HUES6 (cell line): ENCODE data around the gene ANXA11.
"Not testable (repeated sequence)": the region's sequence is repeated elsewhere in the genome, so short reads cannot be mapped to it uniquely, and the experiment has no call there.

Source experiments
- H3K27ac ChIP-seq: 2 replicates; pipeline ENCODE4 v1.7.0; 2013; ENCODE audit warnings: low read depth, mild to moderate bottlenecking, low read length, inconsistent platforms
- H3K27me3 ChIP-seq: 2 replicates; pipeline ENCODE4 v1.6.1; 2013; ENCODE audit warnings: low read length; ENCODE audit not compliant: control insufficient read depth, insufficient read depth
- H3K36me3 ChIP-seq: 2 replicates; pipeline ENCODE4 v1.6.1; 2013; ENCODE audit warnings: low read length; ENCODE audit not compliant: control insufficient read depth, insufficient read depth
- H3K4me1 ChIP-seq: 2 replicates; pipeline ENCODE4 v1.6.1; 2013; ENCODE audit warnings: low read length; ENCODE audit not compliant: control insufficient read depth, insufficient read depth
- H3K4me3 ChIP-seq: 2 replicates; pipeline ENCODE4 v1.5.1; 2013; ENCODE audit warnings: low read depth, low read length
- H3K9ac ChIP-seq: one replicate; pipeline ENCODE4 v1.6.1; 2013; ENCODE audit warnings: mild to moderate bottlenecking, low read length
- H3K9me3 ChIP-seq: 2 replicates; pipeline ENCODE4 v1.6.1; 2013; ENCODE audit warnings: low read depth, low read length; ENCODE audit not compliant: control insufficient read depth, insufficient read depth

Gene ANXA11

DNA sequence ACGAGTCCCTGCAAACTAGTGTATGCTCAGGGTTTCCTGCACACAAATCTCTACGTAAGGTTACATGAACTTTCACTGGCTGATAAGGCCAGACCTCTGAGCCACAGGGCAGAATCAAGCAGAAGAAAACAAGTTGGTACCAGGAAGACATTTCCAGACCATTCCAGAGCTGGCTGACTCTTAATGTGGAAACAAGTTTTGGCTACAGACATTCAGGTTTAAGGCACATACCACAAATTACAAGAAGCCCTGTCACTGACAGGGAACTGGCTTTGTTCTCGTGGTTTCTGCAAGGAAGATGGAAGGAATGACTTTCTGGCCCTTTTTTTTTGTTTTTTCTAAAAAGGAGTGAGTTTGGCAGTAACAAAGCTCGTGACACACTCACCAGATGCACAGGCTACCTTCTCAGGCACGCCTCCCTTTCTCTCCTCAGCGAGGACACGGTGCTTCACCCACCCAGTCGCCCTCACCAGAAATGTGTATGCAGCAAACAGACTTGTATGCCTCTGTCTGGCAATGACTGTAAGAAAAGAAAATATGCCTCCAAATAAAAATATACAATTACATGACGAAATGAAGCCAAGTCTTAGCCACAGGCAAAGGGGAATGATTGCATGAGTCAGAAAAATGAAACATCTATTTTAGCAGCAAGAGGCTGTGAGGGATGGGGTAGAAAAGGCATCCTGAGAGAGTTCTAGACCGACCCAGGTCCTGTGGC, 50.2 kb downstream of the ANXA11 start:
- H3K4me3 ChIP-seq = no peak overlapping the region
- H3K9me3 ChIP-seq = no peaks in the 10 kb centered on the region
- no peaks in the 10 kb centered on the region for H3K27me3 ChIP-seq
- H3K9ac ChIP-seq = no peak overlapping the region
- H3K27ac ChIP-seq = no peak overlapping the region
- peaks cover 53% of the 10 kb centered on the region for H3K36me3 ChIP-seq
- H3K4me1 ChIP-seq = peaks cover 9% of the 10 kb centered on the region; the same call in 1 of the 2 replicates

DNA sequence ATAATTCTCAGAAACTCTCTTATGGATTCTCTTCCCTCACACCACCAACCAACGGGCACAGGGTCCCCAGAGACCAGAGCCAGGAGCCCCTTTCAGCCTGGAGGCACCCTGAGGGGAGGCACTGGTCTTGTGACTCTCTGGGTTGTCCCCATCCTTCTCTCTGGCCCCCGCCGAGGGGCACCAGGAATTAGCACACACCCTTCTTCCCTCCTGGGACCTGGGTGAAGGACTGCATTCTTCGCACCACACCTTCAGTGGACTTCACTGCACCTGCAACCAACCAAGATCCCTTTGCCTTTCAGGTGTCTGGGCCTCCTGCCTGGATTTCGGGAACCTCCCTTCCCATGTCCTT, 50.7 kb downstream of the ANXA11 start:
- Histone ChIP-seq H3K9me3 (no peaks in the 10 kb centered on the region), H3K27ac (no peak overlapping the region), H3K4me1 (peaks cover 9% of the 10 kb centered on the region; the same call in 1 of the 2 replicates), H3K36me3 (peaks cover 54% of the 10 kb centered on the region), H3K27me3 (no peaks in the 10 kb centered on the region), H3K4me3 (no peak overlapping the region), H3K9ac (no peak overlapping the region)

DNA sequence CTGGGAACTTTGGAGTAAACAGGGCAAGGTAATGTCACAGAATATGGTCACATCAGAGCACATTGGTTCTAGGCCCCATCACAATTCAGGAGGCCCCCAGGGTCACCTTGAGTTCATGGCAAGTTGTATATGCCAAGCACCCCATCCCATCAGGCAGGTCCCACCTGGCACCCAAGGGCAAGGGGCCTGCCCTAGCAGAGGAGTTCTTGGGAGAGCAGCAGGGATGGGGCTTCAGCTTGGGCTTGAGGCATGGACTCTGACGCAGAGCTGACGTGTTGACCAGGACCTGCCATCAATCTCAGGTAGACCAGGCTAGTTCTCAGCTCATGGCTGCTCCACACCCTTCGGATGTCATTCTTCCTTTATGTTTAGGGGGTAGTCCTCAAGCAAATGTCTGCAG, 51.9 kb downstream of the ANXA11 start:
- Histone ChIP-seq H3K4me1 (peaks cover 4% of the 10 kb centered on the region; the same call in 1 of the 2 replicates), H3K36me3 (peaks cover 49% of the 10 kb centered on the region), H3K27ac (no peak overlapping the region), H3K27me3 (no peaks in the 10 kb centered on the region), H3K9me3 (peaks cover 5% of the 10 kb centered on the region; the same call in 1 of the 2 replicates), H3K4me3 (no peak overlapping the region), H3K9ac (no peak overlapping the region)

DNA sequence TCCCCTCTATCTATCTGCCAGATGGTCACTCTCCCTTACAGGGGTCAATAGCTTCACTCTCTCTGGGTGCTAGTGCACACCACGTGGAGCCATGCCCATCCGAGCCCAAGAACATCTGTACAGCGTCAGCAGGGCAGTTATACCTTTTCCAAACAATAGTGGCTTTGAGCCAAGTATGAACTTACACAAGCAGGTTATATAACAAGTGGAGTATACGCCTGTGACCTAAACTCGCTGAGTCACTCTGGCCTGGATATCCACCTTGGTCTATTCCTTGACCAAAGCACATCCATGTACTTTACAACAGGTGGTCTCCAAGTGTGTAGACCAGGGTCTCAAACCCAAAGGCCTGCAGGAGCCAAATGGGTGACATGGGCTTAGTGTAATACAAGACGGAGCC, 52.5 kb downstream of the ANXA11 start:
- Histone ChIP-seq H3K27ac (no peak overlapping the region), H3K4me3 (no peak overlapping the region), H3K9ac (no peak overlapping the region), H3K9me3 (peaks cover 5% of the 10 kb centered on the region; the same call in 1 of the 2 replicates), H3K4me1 (no peaks in the 10 kb centered on the region), H3K36me3 (peaks cover 42% of the 10 kb centered on the region), H3K27me3 (no peaks in the 10 kb centered on the region)

DNA sequence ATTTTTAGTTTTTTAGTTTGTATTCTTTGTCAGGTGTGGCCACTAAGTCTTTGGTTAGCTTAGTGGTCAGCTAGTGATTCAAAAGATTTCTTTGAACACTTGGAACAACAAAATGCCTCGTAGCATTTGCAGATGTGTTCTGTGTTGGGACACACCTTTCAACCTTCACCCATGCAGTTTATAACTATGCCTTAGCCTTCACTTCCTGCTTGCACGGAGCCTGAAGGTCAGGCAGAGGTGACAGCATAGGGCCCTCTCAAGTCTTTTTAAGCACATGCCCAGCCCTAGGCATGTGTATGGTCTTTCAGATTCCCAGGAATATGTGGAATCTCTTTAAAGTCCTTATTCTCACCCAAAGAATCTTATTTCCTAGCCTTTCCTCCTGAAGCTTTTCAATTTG, 55.2 kb downstream of the ANXA11 start:
- H3K36me3 ChIP-seq = peaks cover 20% of the 10 kb centered on the region
- H3K9me3 ChIP-seq = peaks cover 5% of the 10 kb centered on the region; the same call in 1 of the 2 replicates
- peaks cover 1% of the 10 kb centered on the region; the same call in 1 of the 2 replicates for H3K27me3 ChIP-seq
- H3K4me3 ChIP-seq = no peak overlapping the region
- H3K9ac ChIP-seq = no peak overlapping the region
- no peaks in the 10 kb centered on the region for H3K4me1 ChIP-seq
- no peak overlapping the region for H3K27ac ChIP-seq

DNA sequence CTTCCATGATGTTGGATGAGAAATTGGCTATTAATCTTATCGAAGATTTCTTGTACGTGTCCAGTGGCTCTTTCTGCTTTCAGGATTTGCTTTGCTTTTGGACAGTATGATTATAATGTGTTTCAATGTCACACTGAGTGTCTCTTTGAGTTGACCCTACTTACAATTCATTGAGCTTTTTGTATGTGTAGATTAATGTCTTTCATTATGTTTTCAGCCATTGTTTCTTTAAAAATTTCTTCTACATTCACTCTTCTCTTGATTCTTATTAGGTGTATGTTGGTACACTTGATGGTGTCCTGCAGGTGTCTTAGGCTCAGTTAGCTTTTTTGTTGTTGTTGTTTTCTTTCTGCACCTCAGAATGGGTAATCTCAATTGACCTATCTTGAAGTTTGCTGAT, 56.2 kb downstream of the ANXA11 start:
- Histone ChIP-seq H3K9ac (no peak overlapping the region), H3K4me1 (peaks cover under 1% of the 10 kb centered on the region; the same call in 1 of the 2 replicates), H3K36me3 (peaks cover 14% of the 10 kb centered on the region; the same call in 1 of the 2 replicates), H3K27ac (no peak overlapping the region), H3K4me3 (no peak overlapping the region), H3K27me3 (peaks cover 10% of the 10 kb centered on the region), H3K9me3 (peaks cover 5% of the 10 kb centered on the region; the same call in 1 of the 2 replicates)

DNA sequence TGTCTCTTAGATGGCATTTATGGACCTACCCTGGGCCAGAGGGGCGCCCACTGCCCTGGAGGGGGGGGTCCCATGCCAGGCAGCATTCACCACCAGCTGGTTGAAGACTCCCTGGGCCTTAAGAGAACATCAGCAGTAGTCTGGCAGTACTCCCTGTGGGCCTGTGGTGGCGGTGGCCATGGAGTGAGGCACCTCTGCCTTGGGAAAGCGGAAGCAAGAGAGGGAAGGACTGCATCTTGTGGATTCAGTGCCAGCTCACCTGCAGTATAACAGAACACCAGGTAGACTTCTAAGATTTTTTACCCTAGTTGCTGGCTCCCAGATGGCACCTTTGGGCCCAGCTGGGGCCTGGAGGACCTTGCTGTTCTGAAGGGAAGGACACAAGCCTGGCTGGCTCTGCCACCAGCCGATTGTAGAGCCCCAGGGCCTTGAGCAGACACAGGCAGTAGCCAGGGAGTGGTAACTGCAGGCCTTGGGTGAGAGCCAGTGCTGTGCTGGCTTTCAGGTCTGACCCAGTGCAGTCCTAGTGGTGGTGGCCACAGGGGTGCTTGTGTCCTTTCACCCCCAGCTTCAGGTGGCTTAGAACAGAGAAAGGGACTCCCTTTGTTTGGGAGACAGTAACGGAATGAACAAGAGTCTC, 57.1 kb downstream of the ANXA11 start:
- Histone ChIP-seq H3K36me3 (peaks cover 9% of the 10 kb centered on the region; the same call in 1 of the 2 replicates), H3K27me3 (peaks cover 14% of the 10 kb centered on the region), H3K27ac (no peak overlapping the region), H3K4me3 (no peak overlapping the region), H3K9ac (no peak overlapping the region), H3K9me3 (peaks cover 5% of the 10 kb centered on the region; the same call in 1 of the 2 replicates), H3K4me1 (peaks cover 4% of the 10 kb centered on the region; the same call in 1 of the 2 replicates)

DNA sequence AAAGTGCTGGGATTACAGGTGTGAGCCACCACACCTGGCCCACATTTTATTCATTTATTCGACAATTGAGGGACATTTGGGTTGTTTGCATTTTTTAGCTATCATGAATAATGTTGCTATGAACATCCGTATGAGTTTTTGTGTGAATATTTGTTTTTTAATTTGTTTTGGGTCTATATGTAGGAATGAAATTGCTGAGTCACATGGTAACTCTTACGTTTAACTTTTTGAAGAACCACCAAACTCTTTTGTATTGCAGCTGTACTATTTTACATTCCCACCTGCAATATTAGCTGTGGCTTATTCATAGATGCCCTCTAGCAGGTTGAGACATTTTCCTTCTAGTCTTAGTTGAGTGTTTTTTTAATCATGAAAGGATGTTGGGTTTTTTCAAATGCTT, 58.4 kb downstream of the ANXA11 start:
- no peak overlapping the region for H3K27ac ChIP-seq

DNA sequence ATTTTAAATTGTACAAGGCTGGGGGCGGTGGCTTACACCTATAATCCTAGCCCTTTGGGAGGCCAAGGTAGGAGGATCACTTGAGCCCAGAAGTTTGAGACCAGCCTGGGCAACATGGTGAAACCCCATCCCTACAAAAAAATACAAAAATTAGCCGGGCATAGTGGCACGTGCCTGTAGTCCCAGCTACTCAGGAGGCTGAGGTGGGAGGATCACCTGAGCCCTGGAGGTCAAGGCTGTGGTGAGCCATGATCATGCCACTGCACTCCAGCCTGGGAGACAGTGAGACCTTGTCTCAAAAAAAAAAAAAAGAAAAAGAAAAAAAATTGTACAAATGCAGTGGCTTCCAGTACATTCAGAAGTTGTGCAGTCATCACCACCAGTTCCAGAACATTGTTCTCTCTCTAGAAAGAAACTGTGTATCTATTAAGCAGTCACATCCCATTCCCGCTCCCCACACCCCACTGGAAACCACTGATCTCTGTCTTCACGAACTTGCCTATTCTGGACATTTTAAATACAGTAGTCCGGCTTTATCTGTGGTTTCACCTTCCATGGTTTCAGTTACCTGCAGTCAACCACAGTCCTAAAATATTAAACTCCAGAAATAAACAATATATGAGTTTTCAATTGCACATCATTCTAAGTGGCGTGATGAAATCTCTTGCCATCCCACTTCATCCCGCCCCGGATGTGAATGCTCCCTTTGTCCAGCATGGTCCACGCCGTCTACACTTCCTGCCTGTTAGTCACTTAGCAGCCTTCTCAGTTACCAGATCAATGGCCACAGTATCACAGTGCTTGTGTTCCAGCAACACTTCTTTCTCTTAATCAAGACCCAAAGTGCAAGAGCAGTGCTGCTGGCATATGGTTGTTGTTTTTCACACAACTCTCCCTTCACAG, 59.7 kb downstream of the ANXA11 start:
- H3K4me1 ChIP-seq, H3K9ac ChIP-seq, H3K9me3 ChIP-seq, H3K27ac ChIP-seq, H3K36me3 ChIP-seq, H3K4me3 ChIP-seq: not testable (repeated sequence)
- H3K27me3 ChIP-seq = peaks cover 14% of the 10 kb centered on the region

More for the DNA sequence above, 58.4 kb downstream of the ANXA11 start:
- Histone ChIP-seq H3K9ac (no peak overlapping the region), H3K4me3 (no peak overlapping the region), H3K4me1 (peaks cover 4% of the 10 kb centered on the region; the same call in 1 of the 2 replicates), H3K27me3 (peaks cover 14% of the 10 kb centered on the region), H3K36me3 (peaks cover 3% of the 10 kb centered on the region; the same call in 1 of the 2 replicates), H3K9me3 (peaks cover 5% of the 10 kb centered on the region; the same call in 1 of the 2 replicates)

DNA sequence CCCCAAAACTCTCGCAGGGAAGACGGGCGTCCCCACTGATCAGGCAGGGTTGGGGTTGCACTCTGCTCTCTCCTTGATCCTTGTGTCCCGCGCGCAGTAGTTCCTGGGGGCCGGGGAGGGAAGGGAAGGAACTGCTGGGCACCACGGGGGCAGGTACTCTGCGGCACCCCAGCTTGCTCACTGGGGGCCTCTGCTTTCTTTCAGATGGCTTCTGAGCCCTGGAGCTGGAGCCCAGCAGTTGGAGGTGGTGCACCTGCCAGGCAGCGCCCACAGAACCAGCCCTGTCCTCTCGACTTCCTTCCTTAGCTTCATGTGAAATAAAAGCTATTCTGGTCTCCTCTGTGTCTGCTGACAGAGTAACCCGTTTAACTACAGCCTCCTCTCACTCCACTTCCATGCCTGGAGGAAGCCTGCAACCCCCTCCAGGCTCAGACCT, 60.6 kb downstream of the ANXA11 start:
- no peak overlapping the region for H3K4me3 ChIP-seq
- no peaks in the 10 kb centered on the region for H3K36me3 ChIP-seq
- peaks cover 4% of the 10 kb centered on the region; the same call in 1 of the 2 replicates for H3K4me1 ChIP-seq
- peaks cover 14% of the 10 kb centered on the region for H3K27me3 ChIP-seq
- H3K9me3 ChIP-seq = peaks cover 5% of the 10 kb centered on the region; the same call in 1 of the 2 replicates
- no peak overlapping the region for H3K27ac ChIP-seq
- H3K9ac ChIP-seq = no peak overlapping the region
